Spleen (tissue), 7 donors: ENCODE data around the gene HSFX3.

ENCODE experiments used
- POLR2A ChIP-seq, 3 donors: fragments of 450-650 bp; IDR thresholded peaks; one replicate each; pipeline ENCODE4 v1.5.1; 2017; ENCODE audit warnings: antibody characterized with exemption in 3 of 3, mild to moderate bottlenecking in 1 of 3
- TF ChIP-seq, protein P1 (sequence below), 11 experiments: fragments of 200-600 bp in 7 of 11; fragments of 450-650 bp in 4 of 11; sonication (generic) in 4 of 11; IDR thresholded peaks in 8 of 11; conservative IDR thresholded peaks in 3 of 11; 1 replicate in 7 of 11; 2 replicates in 4 of 11; pipeline versions ENCODE4 v1.4.0 to v1.8.0; 2016 to 2021; ENCODE audit warnings: antibody characterized with exemption in 11 of 11, inconsistent platforms in 4 of 11, mild to moderate bottlenecking in 1 of 11
- donor health status: DM: no; HTN: no; CAD: no; lungs with moderate emphysema.
- donor health status: DM: no; HTN: no; CAD: no.
- donor health status: DM: no; HTN: no; CAD: no.

DNA sequence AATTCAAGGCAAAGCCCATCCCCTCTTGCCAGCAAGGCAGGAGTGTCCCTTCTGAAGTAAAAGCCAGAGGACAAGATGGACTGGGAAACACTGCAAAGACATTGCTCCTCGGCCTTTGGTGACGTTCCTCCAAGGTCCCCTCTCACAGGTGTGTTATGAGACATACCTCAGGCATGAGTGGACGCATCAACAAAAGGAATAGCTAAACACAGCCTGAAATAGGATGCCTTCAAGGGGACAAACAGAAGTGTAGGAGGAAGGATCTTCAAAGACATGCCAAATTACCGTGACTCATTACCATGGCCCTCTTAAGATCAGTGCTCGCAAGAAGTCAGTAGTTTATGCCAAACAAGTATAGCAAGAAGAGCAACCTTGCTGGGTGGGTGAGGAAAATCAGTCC is 38.6 kb downstream of the HSFX3 start:
- TF ChIP-seq, protein P1, sequence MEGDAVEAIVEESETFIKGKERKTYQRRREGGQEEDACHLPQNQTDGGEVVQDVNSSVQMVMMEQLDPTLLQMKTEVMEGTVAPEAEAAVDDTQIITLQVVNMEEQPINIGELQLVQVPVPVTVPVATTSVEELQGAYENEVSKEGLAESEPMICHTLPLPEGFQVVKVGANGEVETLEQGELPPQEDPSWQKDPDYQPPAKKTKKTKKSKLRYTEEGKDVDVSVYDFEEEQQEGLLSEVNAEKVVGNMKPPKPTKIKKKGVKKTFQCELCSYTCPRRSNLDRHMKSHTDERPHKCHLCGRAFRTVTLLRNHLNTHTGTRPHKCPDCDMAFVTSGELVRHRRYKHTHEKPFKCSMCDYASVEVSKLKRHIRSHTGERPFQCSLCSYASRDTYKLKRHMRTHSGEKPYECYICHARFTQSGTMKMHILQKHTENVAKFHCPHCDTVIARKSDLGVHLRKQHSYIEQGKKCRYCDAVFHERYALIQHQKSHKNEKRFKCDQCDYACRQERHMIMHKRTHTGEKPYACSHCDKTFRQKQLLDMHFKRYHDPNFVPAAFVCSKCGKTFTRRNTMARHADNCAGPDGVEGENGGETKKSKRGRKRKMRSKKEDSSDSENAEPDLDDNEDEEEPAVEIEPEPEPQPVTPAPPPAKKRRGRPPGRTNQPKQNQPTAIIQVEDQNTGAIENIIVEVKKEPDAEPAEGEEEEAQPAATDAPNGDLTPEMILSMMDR (IDR thresholded peaks at IDR 0.05 in 8 of 11, conservative IDR thresholded peaks at IDR 0.05 in 3 of 11) = no peak
- TF ChIP-seq POLR2A (IDR thresholded peaks at IDR 0.05) = no peak
